OCI-LY3 (cell line): ENCODE data around the gene PCDHA2.
"Not testable (repeated sequence)": the region's sequence is repeated elsewhere in the genome, so short reads cannot be mapped to it uniquely, and the experiment has no call there.

Source experiments
- H2AFZ ChIP-seq: fragments of 200-600, 300-600 bp; shearing (Covaris generic); 2 replicates; pipeline ENCODE4 v1.6.0; 2014; ENCODE audit warnings: antibody characterized with exemption, low read depth, low read length
- H3K27ac ChIP-seq: fragments of 200-600, 300-600 bp; sonication (generic); 2 replicates; pipeline ENCODE4 v1.5.1; 2014; ENCODE audit warnings: mild to moderate bottlenecking, low read length, moderate library complexity, mixed read lengths
- H3K27me3 ChIP-seq: fragments of 200-600, 300-600 bp; sonication (generic); 2 replicates; pipeline ENCODE4 v1.6.1; 2014; ENCODE audit warnings: low read depth, low read length, mixed read lengths
- H3K36me3 ChIP-seq: fragments of 200-600, 300-600 bp; sonication (generic); replicated peaks from 2 replicates; pipeline ENCODE3; 2014; ENCODE audit warnings: low read depth, low read length, mixed read lengths
- H3K4me1 ChIP-seq: fragments of 300-600, 200-600 bp; sonication (generic); 2 replicates; pipeline ENCODE4 v1.6.1; 2014; ENCODE audit warnings: low read length, mixed read lengths
- H3K4me2 ChIP-seq: fragments of 200-600, 300-600 bp; sonication (generic); 2 replicates; pipeline ENCODE4 v1.6.1; 2014; ENCODE audit warnings: low read length, mixed read lengths
- H3K4me3 ChIP-seq: fragments of 300-600, 200-600 bp; sonication (generic); 2 replicates; pipeline ENCODE4 v1.5.1; 2014; ENCODE audit warnings: antibody characterized with exemption, mild to moderate bottlenecking, low read length, moderate library complexity
- H3K79me2 ChIP-seq: fragments of 300-600, 200-600 bp; shearing (Covaris generic); 2 replicates; pipeline ENCODE4 v1.6.1; 2014; ENCODE audit warnings: mild to moderate bottlenecking, low read length, mixed read lengths
- H3K9ac ChIP-seq: fragments of 300-600, 200-600 bp; shearing (Covaris generic); 2 replicates; pipeline ENCODE4 v1.6.0; 2014; ENCODE audit warnings: mild to moderate bottlenecking, low read length, moderate library complexity
- H3K9me3 ChIP-seq: fragments of 200-600, 300-600 bp; shearing (Covaris generic); 2 replicates; pipeline ENCODE4 v1.6.1; 2014; ENCODE audit warnings: low read length, mixed read lengths; ENCODE audit not compliant: insufficient read depth
- H4K20me1 ChIP-seq: fragments of 200-600, 300-600 bp; sonication (generic); 2 replicates; pipeline ENCODE4 v1.6.1; 2016; ENCODE audit warnings: low read length, mixed read lengths; ENCODE audit not compliant: insufficient read depth
- CTCF ChIP-seq: fragments of 200-600, 300-600 bp; sonication (generic); IDR thresholded peaks from 2 replicates; pipeline ENCODE4 v1.5.1; 2014; ENCODE audit warnings: antibody characterized with exemption, low read length, low read depth
- EZH2phosphoT487 ChIP-seq: fragments of 200-600 bp; shearing (Covaris generic); IDR thresholded peaks from 2 replicates; pipeline ENCODE4 v1.6.1; 2018; ENCODE audit warnings: antibody characterized with exemption, mixed run types, low read depth

The PCDHA2 gene

GRCh38 chr5:140833993-140834392 lies 39.3 kb downstream of the PCDHA2 start, which contains the start of gene PCDHA7:
Gene PCDHA7 (plus strand): TSS chr5:140834269. CDS start chr5:140834384, 115 bp downstream.
- Histone ChIP-seq H3K9ac (no peak within 1 kb of the TSS), H3K4me1 (no peaks in the 10 kb centered on the region), H3K4me2 (no peak within 1 kb of the TSS), H3K36me3 (no peaks in the 10 kb centered on the region), H3K79me2 (no peaks in the 10 kb centered on the region), H3K27ac (no peak within 1 kb of the TSS), H3K27me3 (no peaks in the 10 kb centered on the region), H2AFZ (no peak within 1 kb of the TSS), H4K20me1 (no peaks in the 10 kb centered on the region), H3K4me3 (no peak within 1 kb of the TSS), H3K9me3 (no peaks in the 10 kb centered on the region)
- 0 out of 2 replicates have a peak, but pooled peaks have one; percentile 9 for TF ChIP-seq CTCF
- no peak for TF ChIP-seq EZH2phosphoT487

DNA sequence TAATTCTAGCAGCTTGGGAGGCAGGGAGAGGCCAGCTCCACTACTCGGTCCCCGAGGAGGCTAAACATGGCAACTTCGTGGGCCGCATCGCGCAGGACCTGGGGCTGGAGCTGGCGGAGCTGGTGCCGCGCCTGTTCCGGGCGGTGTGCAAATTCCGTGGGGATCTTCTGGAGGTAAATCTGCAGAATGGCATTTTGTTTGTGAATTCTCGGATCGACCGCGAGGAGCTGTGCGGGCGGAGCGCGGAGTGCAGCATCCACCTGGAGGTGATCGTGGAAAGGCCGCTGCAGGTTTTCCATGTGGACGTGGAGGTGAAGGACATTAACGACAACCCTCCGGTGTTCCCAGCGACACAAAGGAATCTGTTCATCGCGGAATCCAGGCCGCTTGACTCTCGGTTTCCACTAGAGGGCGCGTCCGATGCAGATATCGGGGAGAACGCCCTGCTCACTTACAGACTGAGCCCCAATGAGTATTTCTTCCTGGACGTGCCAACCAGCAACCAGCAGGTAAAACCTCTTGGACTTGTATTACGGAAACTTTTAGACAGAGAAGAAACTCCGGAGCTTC lies 39.9 kb downstream of the PCDHA2 start:
- H4K20me1 ChIP-seq, H2AFZ ChIP-seq, H3K79me2 ChIP-seq, H3K9ac ChIP-seq, H3K27me3 ChIP-seq, H3K4me3 ChIP-seq, H3K9me3 ChIP-seq, H3K27ac ChIP-seq, H3K36me3 ChIP-seq, H3K4me2 ChIP-seq, H3K4me1 ChIP-seq: not testable (repeated sequence)

GRCh38 chr5:140835622-140836510 lies 41.2 kb downstream of the PCDHA2 start:
- Histone ChIP-seq H3K27ac (no peak overlapping the region), H3K4me1 (no peaks in the 10 kb centered on the region), H3K4me3 (no peak overlapping the region), H3K79me2 (no peaks in the 10 kb centered on the region), H3K27me3 (no peaks in the 10 kb centered on the region), H4K20me1 (no peaks in the 10 kb centered on the region), H2AFZ (no peak overlapping the region), H3K4me2 (no peak overlapping the region), H3K9ac (no peak overlapping the region), H3K36me3 (no peaks in the 10 kb centered on the region), H3K9me3 (no peaks in the 10 kb centered on the region)
- TF ChIP-seq EZH2phosphoT487: no peak
- no peak for TF ChIP-seq CTCF

GRCh38 chr5:140840978-140841962 lies 46.6 kb downstream of the PCDHA2 start, which contains the start of gene PCDHA8:
Gene PCDHA8 (plus strand): TSS chr5:140841187. CDS start chr5:140841322, 135 bp downstream.
- Histone ChIP-seq H3K4me1 (no peaks in the 10 kb centered on the region), H3K27me3 (no peaks in the 10 kb centered on the region), H3K9ac (no peak within 1 kb of the TSS), H3K4me2 (no peak within 1 kb of the TSS), H3K36me3 (no peaks in the 10 kb centered on the region), H2AFZ (no peak within 1 kb of the TSS), H3K4me3 (no peak within 1 kb of the TSS), H3K27ac (no peak within 1 kb of the TSS), H3K79me2 (no peaks in the 10 kb centered on the region), H4K20me1 (no peaks in the 10 kb centered on the region), H3K9me3 (no peaks in the 10 kb centered on the region)
- TF ChIP-seq EZH2phosphoT487 (no peak), CTCF (peak; percentile 20)
